Sigmoid colon (tissue), 7 donors: Measurements from ENCODE around the gene RARG. TPM values are rescaled to one million over a fixed set of nuclear protein-coding genes. Genes with fewer than 3 reads are reported as not detected.

Experiments
- DNase-seq: peaks from one replicate; pipeline ENCODE4 v3.0.0-alpha.2; 2019
- H3K27ac ChIP-seq, 4 donors: fragments of 200-600 bp; sonication (generic); one replicate each; pipeline ENCODE4 v1.5.1; 2016 to 2019; ENCODE audit warnings: mild to moderate bottlenecking in 1 of 4
- H3K27me3 ChIP-seq, 3 donors: fragments of 200-600 bp; sonication (generic); one replicate each; pipeline ENCODE4 v1.5.1; 2019; ENCODE audit warnings: mild to moderate bottlenecking in 1 of 3
- H3K36me3 ChIP-seq, 4 donors: fragments of 200-600 bp; sonication (generic); one replicate each; pipeline ENCODE4 v1.5.1; 2016 to 2019
- H3K4me1 ChIP-seq, 4 donors: fragments of 200-600 bp; sonication (generic); one replicate each; pipeline ENCODE4 v1.5.1; 2017 to 2019
- H3K4me3 ChIP-seq, 4 donors: fragments of 200-600 bp; sonication (generic); one replicate each; pipeline ENCODE4 v1.5.1; 2017 to 2019; ENCODE audit warnings: mild to moderate bottlenecking in 2 of 4, moderate library complexity in 1 of 4
- H3K9me3 ChIP-seq, 4 donors: fragments of 200-600 bp in 3 of 4; sonication (generic) in 3 of 4; one replicate each; pipeline versions ENCODE4 v1.5.1 to v1.6.1; 2013 to 2019
- CTCF ChIP-seq, 4 experiments: fragments of 450-650 bp in 3 of 4; fragments of 200-600 bp in 1 of 4; IDR thresholded peaks; one replicate each; pipeline ENCODE4 v1.5.1; 2016 to 2019; ENCODE audit warnings: antibody characterized with exemption in 4 of 4, mild to moderate bottlenecking in 3 of 4, moderate library complexity in 2 of 4
- EP300 ChIP-seq, 4 donors: sonication (generic); formaldehyde crosslinking; IDR thresholded peaks; one replicate each; pipeline ENCODE4 v1.6.1; 2017; ENCODE audit warnings: antibody characterized with exemption in 4 of 4
- POLR2A ChIP-seq, 2 donors: fragments of 450-650 bp; IDR thresholded peaks; one replicate each; pipeline ENCODE4 v1.6.1; 2016; ENCODE audit warnings: antibody characterized with exemption in 2 of 2, mild to moderate bottlenecking in 2 of 2, moderate library complexity in 2 of 2
- POLR2AphosphoS5 ChIP-seq, 4 donors: sonication (generic); formaldehyde crosslinking; IDR thresholded peaks; one replicate each; pipeline ENCODE4 v1.6.1; 2017; ENCODE audit warnings: antibody characterized with exemption in 4 of 4
- WGBS, 2 donors: extraction: QIAGEN DNeasy Blood & Tissue Kit; methylation state at CpG; one replicate each; pipeline ENCODE4 v1.1.7; 2013; 5-methylcytosine and 5-hydroxymethylcytosine counted together
- intact Hi-C: fragments of 100-400 bp; cut with DNase I; formaldehyde crosslinking; loops from one replicate; pipeline ENCODE4 v1.15.1; 2023
- polyA plus RNA-seq, 3 donors: library from polyadenylated mRNA; stranded (reverse); fragments of 200-250 nt; gene quantifications; one replicate each; pipeline ENCODE4 v1.2.3, GENCODE V29; 2013
- total RNA-seq, 4 donors: library from RNA; depleted of rRNA; stranded (reverse); fragments of >200 nt; gene quantifications; one replicate each; pipeline ENCODE4 v1.1.0, GENCODE V29; 2016
- donor health status: healthy with polysubstance abuse.
- donor health status: Bipolar disorder and iron deficiency.
- donor health status: healthy.

The RARG gene
- total and polyA plus RNA-seq, 7 donors: 3.2 to 17.2 (median 10.3) TPM

- H3K36me3 ChIP-seq: no peaks in the 10 kb centered on the region
- no peaks in the 10 kb centered on the region for H3K27me3 ChIP-seq
- H3K4me3 ChIP-seq: no peak overlapping the region
- no peak for TF ChIP-seq CTCF (IDR thresholded peaks at IDR 0.05)
- TF ChIP-seq POLR2A (IDR thresholded peaks at IDR 0.05): no peak
- TF ChIP-seq EP300 (IDR thresholded peaks at IDR 0.05): no peak
- TF ChIP-seq POLR2AphosphoS5 (IDR thresholded peaks at IDR 0.05): no peak
- peaks cover 0 to 17% (median 12%) of the 10 kb centered on the region in 4 donors for H3K4me1 ChIP-seq
- WGBS, 2 donors: 91 to 97% methylated on average over 1 of the region's 1 CpG
- DNase-seq: no peak
- no peak overlapping the region for H3K27ac ChIP-seq
- no peaks in the 10 kb centered on the region for H3K9me3 ChIP-seq
- intact Hi-C loops: loop anchor here (5.0 kb wide), 1 partner anchor 128 kb away; no protein-coding TSS in a partner anchor
Observed at GRCh38 chr12:53194973-53195372, 37.0 kb downstream of the RARG start.

GRCh38 chr12:53193985-53194716, 37.9 kb downstream of the RARG start:
- intact Hi-C loops: no loop called here
- WGBS, 2 donors: 75 to 78% methylated on average over 11 of the region's 11 CpGs

GRCh38 chr12:53193040-53193439, 39.0 kb downstream of the RARG start:
- no peak overlapping the region for H3K27ac ChIP-seq
- intact Hi-C loops: no loop called here
- no peaks in the 10 kb centered on the region for H3K9me3 ChIP-seq
- TF ChIP-seq EP300 (IDR thresholded peaks at IDR 0.05): no peak
- no peak for TF ChIP-seq CTCF (IDR thresholded peaks at IDR 0.05)
- no peak for DNase-seq
- peaks cover 0 to 16% (median 12%) of the 10 kb centered on the region in 4 donors for H3K4me1 ChIP-seq
- 91 to 94% methylated on average over 9 of the region's 9 CpGs for WGBS, 2 donors
- no peaks in the 10 kb centered on the region for H3K27me3 ChIP-seq
- H3K4me3 ChIP-seq: no peak overlapping the region
- H3K36me3 ChIP-seq: peaks cover 0 to 11% (median 2%) of the 10 kb centered on the region in 4 donors

More at GRCh38 chr12:53193985-53194716, 37.9 kb downstream of the RARG start:
- H3K27me3 ChIP-seq: no peaks in the 10 kb centered on the region
- TF ChIP-seq CTCF (IDR thresholded peaks at IDR 0.05) (no peak), EP300 (IDR thresholded peaks at IDR 0.05) (no peak), POLR2A (IDR thresholded peaks at IDR 0.05) (no peak), POLR2AphosphoS5 (IDR thresholded peaks at IDR 0.05) (no peak)
- H3K4me3 ChIP-seq: no peak overlapping the region
- no peak overlapping the region for H3K27ac ChIP-seq
- peaks cover 0 to under 1% (median 0%) of the 10 kb centered on the region in 4 donors for H3K36me3 ChIP-seq
- no peak for DNase-seq
- peaks cover 0 to 18% (median 14%) of the 10 kb centered on the region in 4 donors for H3K4me1 ChIP-seq
- no peaks in the 10 kb centered on the region for H3K9me3 ChIP-seq

- intact Hi-C loops: no loop called here
- no peak for DNase-seq
- H3K4me3 ChIP-seq: no peak overlapping the region
- peaks cover under 1 to 16% (median 7%) of the 10 kb centered on the region in 4 donors for H3K36me3 ChIP-seq
- no peak overlapping the region for H3K27ac ChIP-seq
- H3K9me3 ChIP-seq: no peaks in the 10 kb centered on the region
- TF ChIP-seq EP300 (IDR thresholded peaks at IDR 0.05) (no peak), POLR2AphosphoS5 (IDR thresholded peaks at IDR 0.05) (peak in 2 of 4 donors; percentile 7 to 14)
- peaks cover 0 to 12% (median 7%) of the 10 kb centered on the region in 4 donors for H3K4me1 ChIP-seq
- WGBS, 2 donors: 94% methylated on average over 14 of the region's 14 CpGs
- no peaks in the 10 kb centered on the region for H3K27me3 ChIP-seq
Observed at GRCh38 chr12:53192531-53193021, 39.4 kb downstream of the RARG start.

GRCh38 chr12:53191885-53192530, 40.0 kb downstream of the RARG start:
- H3K4me1 ChIP-seq: peaks cover 0 to 7% (median 3%) of the 10 kb centered on the region in 4 donors
- H3K9me3 ChIP-seq: no peaks in the 10 kb centered on the region
- DNase-seq: no peak
- WGBS, 2 donors: 92% methylated on average over 14 of the region's 14 CpGs
- no peak overlapping the region for H3K4me3 ChIP-seq
- intact Hi-C loops: no loop called here
- H3K27ac ChIP-seq: no peak overlapping the region
- H3K36me3 ChIP-seq: peaks cover 6 to 22% (median 13%) of the 10 kb centered on the region in 4 donors
- TF ChIP-seq POLR2A (IDR thresholded peaks at IDR 0.05): no peak
- TF ChIP-seq CTCF (IDR thresholded peaks at IDR 0.05): no peak
- TF ChIP-seq EP300 (IDR thresholded peaks at IDR 0.05): no peak
- no peak for TF ChIP-seq POLR2AphosphoS5 (IDR thresholded peaks at IDR 0.05)
- H3K27me3 ChIP-seq: no peaks in the 10 kb centered on the region
